Measurements from ENCODE around the gene RALGAPA2.
A peak's percentile ranks its signal among the peaks of the same experiment; 100 is the strongest.

Gene RALGAPA2

DNA sequence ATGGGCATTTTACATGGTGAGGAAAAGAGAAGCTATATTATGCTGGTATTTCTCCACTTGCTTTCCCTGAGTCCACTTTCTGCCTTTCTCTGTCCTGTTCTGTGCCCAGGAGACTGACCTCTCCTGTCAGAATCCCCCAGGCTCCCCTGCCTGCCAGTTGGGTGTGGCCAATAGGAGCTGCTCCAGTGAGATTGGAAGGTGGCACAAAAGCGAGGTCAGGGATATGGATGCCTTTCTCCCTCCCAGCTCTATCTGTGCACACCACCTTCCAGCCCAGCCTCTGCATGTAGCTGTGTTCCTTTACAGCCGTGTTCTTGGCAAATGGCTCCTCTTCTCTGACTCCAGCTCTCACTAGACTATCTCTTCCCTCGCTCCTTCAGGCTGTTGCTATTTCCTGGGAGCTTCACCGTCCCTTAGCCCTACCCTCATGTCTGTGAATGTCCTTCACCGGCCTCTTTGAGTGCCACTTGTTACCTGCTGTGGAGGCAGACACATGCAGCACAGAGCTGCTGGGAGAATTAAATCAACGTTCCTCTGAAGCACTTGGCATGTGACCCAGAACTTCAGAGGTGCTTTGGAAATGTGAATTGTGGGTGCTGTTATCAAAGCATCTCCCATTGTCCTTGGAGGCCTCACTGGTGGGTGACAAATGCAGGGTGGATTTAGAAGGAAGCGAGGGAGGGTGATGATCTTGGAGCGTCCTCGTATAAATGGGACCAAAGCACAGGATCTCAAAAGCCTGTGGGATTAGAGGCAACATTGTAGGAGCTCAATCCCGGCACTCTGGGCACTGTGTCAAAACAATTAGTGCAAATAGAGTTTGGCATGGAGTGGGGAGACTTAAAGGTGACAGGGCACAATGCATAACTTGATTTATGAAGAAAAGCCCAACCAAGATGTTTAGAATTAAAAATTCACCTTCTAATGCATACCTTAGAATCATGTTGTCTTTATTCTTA, 28.9 kb upstream of the RALGAPA2 start:
- Histone ChIP-seq H3K27me3 (replicated peaks; ENCODE audit: control insufficient read depth, insufficient read depth, low read length) (peaks cover 3% of the 10 kb centered on the region), H3K36me3 (ENCODE audit: control insufficient read depth, insufficient read depth, low read length, severe bottlenecking) (no peaks in the 10 kb centered on the region), H3K9me3 (ENCODE audit: control insufficient read depth, low read length) (no peaks in the 10 kb centered on the region), H3K4me3 (ENCODE audit: low read length) (peak overlapping the region; percentile 1), H3K4me1 (ENCODE audit: control insufficient read depth, insufficient read depth, low read length) (peaks cover 53% of the 10 kb centered on the region), H3K9ac (ENCODE audit: low read length) (peak overlapping the region; percentile 52)
- no peak for DNase-seq (ENCODE audit: low read depth)

- DNase-seq (ENCODE audit: low read depth): no peak
- Histone ChIP-seq H3K9me3 (ENCODE audit: control insufficient read depth, low read length) (no peaks in the 10 kb centered on the region), H3K27me3 (replicated peaks; ENCODE audit: control insufficient read depth, insufficient read depth, low read length) (peaks cover 3% of the 10 kb centered on the region)
Measured at GRCh38 chr20:20740541-20740940, 28.1 kb upstream of the RALGAPA2 start.

DNA sequence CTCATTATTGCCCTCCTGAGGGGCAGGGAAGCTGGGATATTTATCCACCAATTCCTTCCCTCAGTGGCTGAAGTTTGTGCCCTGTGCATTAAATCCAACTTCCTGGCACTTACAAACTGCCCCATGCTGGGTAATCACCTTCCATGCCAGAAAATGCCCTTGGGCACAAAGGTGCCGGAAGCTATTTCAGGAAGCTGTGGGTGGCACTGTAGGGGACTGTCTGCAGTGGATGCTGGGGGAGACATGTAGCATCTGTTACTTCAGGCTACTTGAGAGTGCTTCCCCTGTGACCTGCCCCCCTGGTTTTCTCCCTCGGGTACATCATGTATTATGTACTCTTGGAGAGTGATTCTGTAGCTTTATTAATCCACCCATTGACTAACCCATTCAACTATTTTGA, 24.7 kb upstream of the RALGAPA2 start:
- Histone ChIP-seq H3K4me3 (ENCODE audit: low read length) (no peak overlapping the region), H3K9me3 (ENCODE audit: control insufficient read depth, low read length) (no peaks in the 10 kb centered on the region), H3K27me3 (replicated peaks; ENCODE audit: control insufficient read depth, insufficient read depth, low read length) (peaks cover 3% of the 10 kb centered on the region), H3K4me1 (ENCODE audit: control insufficient read depth, insufficient read depth, low read length) (peaks cover 24% of the 10 kb centered on the region), H3K9ac (ENCODE audit: low read length) (no peak overlapping the region), H3K36me3 (ENCODE audit: control insufficient read depth, insufficient read depth, low read length, severe bottlenecking) (no peaks in the 10 kb centered on the region)
- no peak for DNase-seq (ENCODE audit: low read depth)

More at GRCh38 chr20:20740541-20740940, 28.1 kb upstream of the RALGAPA2 start:
- H3K4me3 ChIP-seq (ENCODE audit: low read length): peak overlapping the region; percentile 1
- H3K9ac ChIP-seq (ENCODE audit: low read length): peak overlapping the region; percentile 52
- H3K36me3 ChIP-seq (ENCODE audit: control insufficient read depth, insufficient read depth, low read length, severe bottlenecking): no peaks in the 10 kb centered on the region
- peaks cover 53% of the 10 kb centered on the region for H3K4me1 ChIP-seq (ENCODE audit: control insufficient read depth, insufficient read depth, low read length)

- H3K4me1 ChIP-seq (ENCODE audit: control insufficient read depth, insufficient read depth, low read length): peaks cover 22% of the 10 kb centered on the region
- no peaks in the 10 kb centered on the region for H3K9me3 ChIP-seq (ENCODE audit: control insufficient read depth, low read length)
- no peaks in the 10 kb centered on the region for H3K36me3 ChIP-seq (ENCODE audit: control insufficient read depth, insufficient read depth, low read length, severe bottlenecking)
- H3K27me3 ChIP-seq (replicated peaks; ENCODE audit: control insufficient read depth, insufficient read depth, low read length): peaks cover 3% of the 10 kb centered on the region
- no peak overlapping the region for H3K4me3 ChIP-seq (ENCODE audit: low read length)
- no peak for DNase-seq (ENCODE audit: low read depth)
- no peak overlapping the region for H3K9ac ChIP-seq (ENCODE audit: low read length)
Measured at GRCh38 chr20:20736303-20736702, 23.9 kb upstream of the RALGAPA2 start.

DNA sequence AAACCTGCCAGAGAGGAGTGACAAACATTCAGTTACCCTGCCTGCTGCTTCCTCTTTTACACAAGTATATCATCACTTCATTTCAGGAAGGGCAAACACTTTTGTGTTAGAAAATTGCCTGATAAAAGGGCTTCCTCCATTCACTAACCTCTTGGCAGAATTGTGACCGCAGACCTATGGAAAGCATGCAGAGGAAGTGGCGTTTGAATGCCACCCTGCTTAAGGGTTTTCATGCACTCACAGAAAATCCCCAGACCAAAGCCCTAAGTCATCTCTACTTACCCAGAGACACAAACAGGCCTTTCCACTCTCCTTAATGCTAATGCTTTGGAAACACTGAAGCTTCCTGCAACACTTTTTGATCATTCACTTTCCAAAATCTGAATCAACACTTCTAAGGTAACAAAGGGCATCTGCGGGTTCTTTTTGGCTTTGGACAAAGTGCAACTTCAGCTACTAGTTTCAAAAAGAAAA, 22.1 kb upstream of the RALGAPA2 start:
- DNase-seq (ENCODE audit: low read depth): no peak
- H3K36me3 ChIP-seq (ENCODE audit: control insufficient read depth, insufficient read depth, low read length, severe bottlenecking): no peaks in the 10 kb centered on the region
- no peaks in the 10 kb centered on the region for H3K9me3 ChIP-seq (ENCODE audit: control insufficient read depth, low read length)

DNA sequence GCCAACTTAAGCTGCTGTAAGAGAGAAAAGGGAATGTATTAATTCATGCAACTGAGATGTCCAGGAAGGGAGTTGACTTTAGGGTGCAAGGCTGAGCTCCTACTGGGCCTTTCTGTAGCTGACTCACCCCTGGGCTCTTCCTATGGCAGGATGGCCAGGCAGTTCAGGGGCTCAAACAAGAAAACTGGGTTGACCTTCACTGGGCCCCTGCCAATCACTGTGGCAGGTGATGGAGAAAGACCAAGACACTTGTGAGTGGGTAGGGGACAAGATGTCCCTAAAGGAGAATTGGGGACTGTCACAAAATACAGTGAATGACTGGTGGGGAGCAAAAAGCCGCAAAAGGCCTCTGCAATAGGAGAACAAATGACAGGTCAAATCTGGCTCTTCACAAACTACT, 21.5 kb upstream of the RALGAPA2 start:
- H3K9me3 ChIP-seq (ENCODE audit: control insufficient read depth, low read length): no peaks in the 10 kb centered on the region
- H3K27me3 ChIP-seq (replicated peaks; ENCODE audit: control insufficient read depth, insufficient read depth, low read length): peaks cover 3% of the 10 kb centered on the region
- no peaks in the 10 kb centered on the region for H3K36me3 ChIP-seq (ENCODE audit: control insufficient read depth, insufficient read depth, low read length, severe bottlenecking)
- no peak for DNase-seq (ENCODE audit: low read depth)
- H3K9ac ChIP-seq (ENCODE audit: low read length): no peak overlapping the region
- peaks cover 6% of the 10 kb centered on the region for H3K4me1 ChIP-seq (ENCODE audit: control insufficient read depth, insufficient read depth, low read length)
- no peak overlapping the region for H3K4me3 ChIP-seq (ENCODE audit: low read length)

More for the DNA sequence above, 22.1 kb upstream of the RALGAPA2 start:
- Histone ChIP-seq H3K27me3 (replicated peaks; ENCODE audit: control insufficient read depth, insufficient read depth, low read length) (peaks cover 3% of the 10 kb centered on the region), H3K9ac (ENCODE audit: low read length) (no peak overlapping the region), H3K4me1 (ENCODE audit: control insufficient read depth, insufficient read depth, low read length) (peaks cover 6% of the 10 kb centered on the region), H3K4me3 (ENCODE audit: low read length) (no peak overlapping the region)

GRCh38 chr20:20732641-20733040, 20.2 kb upstream of the RALGAPA2 start:
- Histone ChIP-seq H3K36me3 (ENCODE audit: control insufficient read depth, insufficient read depth, low read length, severe bottlenecking) (no peaks in the 10 kb centered on the region), H3K9ac (ENCODE audit: low read length) (no peak overlapping the region), H3K27me3 (replicated peaks; ENCODE audit: control insufficient read depth, insufficient read depth, low read length) (peaks cover 3% of the 10 kb centered on the region), H3K9me3 (ENCODE audit: control insufficient read depth, low read length) (no peaks in the 10 kb centered on the region), H3K4me1 (ENCODE audit: control insufficient read depth, insufficient read depth, low read length) (peaks cover 6% of the 10 kb centered on the region), H3K4me3 (ENCODE audit: low read length) (no peak overlapping the region)
- no peak for DNase-seq (ENCODE audit: low read depth)

- H3K36me3 ChIP-seq (ENCODE audit: control insufficient read depth, insufficient read depth, low read length, severe bottlenecking): no peaks in the 10 kb centered on the region
- no peak overlapping the region for H3K9ac ChIP-seq (ENCODE audit: low read length)
- DNase-seq (ENCODE audit: low read depth): no peak
- no peaks in the 10 kb centered on the region for H3K27me3 ChIP-seq (replicated peaks; ENCODE audit: control insufficient read depth, insufficient read depth, low read length)
- no peaks in the 10 kb centered on the region for H3K9me3 ChIP-seq (ENCODE audit: control insufficient read depth, low read length)
- H3K4me1 ChIP-seq (ENCODE audit: control insufficient read depth, insufficient read depth, low read length): peaks cover 6% of the 10 kb centered on the region
- H3K4me3 ChIP-seq (ENCODE audit: low read length): no peak overlapping the region
Measured at GRCh38 chr20:20731945-20732296, 19.5 kb upstream of the RALGAPA2 start.

DNA sequence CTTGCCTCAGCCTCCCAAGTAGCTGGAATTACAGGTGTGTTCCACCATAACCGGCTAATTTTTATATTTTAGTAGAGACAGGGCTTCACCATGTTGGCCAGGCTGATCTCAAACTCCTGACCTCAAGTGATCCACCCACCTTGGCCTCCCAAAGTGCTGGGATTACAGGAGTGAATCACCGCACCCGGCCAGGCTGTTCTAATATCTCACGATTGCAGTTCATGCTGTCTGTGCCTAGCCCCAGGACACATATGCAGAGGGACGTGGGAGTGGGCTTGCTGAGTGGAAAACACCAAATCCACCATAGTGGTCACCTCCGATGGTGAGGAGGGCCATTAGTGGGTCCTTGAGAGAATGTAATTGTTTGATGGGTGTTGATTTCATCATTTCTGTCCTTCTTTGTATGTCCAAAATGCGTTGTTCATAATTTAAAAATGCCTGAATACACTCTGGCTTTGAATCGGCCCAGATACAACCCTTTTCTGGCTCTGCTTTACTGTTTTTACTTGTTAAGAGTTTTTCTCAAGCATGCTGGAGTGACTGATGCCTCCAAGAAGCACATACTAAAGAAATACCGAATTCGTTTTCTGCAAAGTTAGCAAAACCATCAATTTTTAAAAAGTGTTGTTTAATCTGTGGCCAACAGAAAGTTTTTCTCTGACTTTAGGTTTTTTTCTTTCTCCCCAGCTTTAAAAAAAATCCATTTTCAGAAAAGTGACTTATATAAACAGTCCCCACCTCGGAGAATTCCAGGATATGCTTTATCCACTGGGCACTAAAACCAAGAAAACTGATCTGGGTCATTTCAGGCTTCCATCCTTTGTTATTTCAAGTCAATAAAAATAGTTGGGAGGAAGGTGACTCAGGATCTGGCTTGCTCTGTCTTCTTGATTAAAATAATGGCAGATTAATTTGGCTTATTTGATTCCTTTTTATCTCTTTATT, 18.8 kb upstream of the RALGAPA2 start:
- no peak overlapping the region for H3K4me3 ChIP-seq (ENCODE audit: low read length)
- peaks cover 3% of the 10 kb centered on the region for H3K27me3 ChIP-seq (replicated peaks; ENCODE audit: control insufficient read depth, insufficient read depth, low read length)
- peaks cover 6% of the 10 kb centered on the region for H3K4me1 ChIP-seq (ENCODE audit: control insufficient read depth, insufficient read depth, low read length)
- H3K36me3 ChIP-seq (ENCODE audit: control insufficient read depth, insufficient read depth, low read length, severe bottlenecking): no peaks in the 10 kb centered on the region
- no peak overlapping the region for H3K9ac ChIP-seq (ENCODE audit: low read length)
- H3K9me3 ChIP-seq (ENCODE audit: control insufficient read depth, low read length): no peaks in the 10 kb centered on the region
- no peak for DNase-seq (ENCODE audit: low read depth)

DNA sequence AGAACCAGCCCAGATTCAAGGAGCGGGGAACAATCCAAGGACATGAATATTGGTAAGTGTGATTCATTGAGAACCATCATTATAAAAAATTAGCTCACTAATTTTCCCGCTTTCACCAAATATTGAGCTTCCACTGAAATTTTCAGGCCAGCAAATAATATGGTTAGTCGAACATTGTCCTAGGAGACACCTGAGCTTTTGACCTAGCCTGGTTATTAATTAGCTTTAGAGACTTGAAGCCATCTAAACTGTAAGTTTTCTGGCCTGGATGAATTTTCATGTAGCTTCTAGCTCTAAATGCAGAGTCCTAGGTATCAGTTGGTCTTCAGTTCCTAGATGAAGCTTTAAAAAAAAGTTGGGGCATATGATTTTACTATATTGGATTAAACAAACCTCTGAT, 17.1 kb upstream of the RALGAPA2 start:
- Histone ChIP-seq H3K4me1 (ENCODE audit: control insufficient read depth, insufficient read depth, low read length) (peaks cover 6% of the 10 kb centered on the region), H3K27me3 (replicated peaks; ENCODE audit: control insufficient read depth, insufficient read depth, low read length) (peaks cover 3% of the 10 kb centered on the region), H3K36me3 (ENCODE audit: control insufficient read depth, insufficient read depth, low read length, severe bottlenecking) (no peaks in the 10 kb centered on the region), H3K4me3 (ENCODE audit: low read length) (no peak overlapping the region), H3K9me3 (ENCODE audit: control insufficient read depth, low read length) (no peaks in the 10 kb centered on the region), H3K9ac (ENCODE audit: low read length) (no peak overlapping the region)
- no peak for DNase-seq (ENCODE audit: low read depth)

- no peaks in the 10 kb centered on the region for H3K27me3 ChIP-seq (replicated peaks; ENCODE audit: control insufficient read depth, insufficient read depth, low read length)
- no peaks in the 10 kb centered on the region for H3K36me3 ChIP-seq (ENCODE audit: control insufficient read depth, insufficient read depth, low read length, severe bottlenecking)
- H3K9me3 ChIP-seq (ENCODE audit: control insufficient read depth, low read length): no peaks in the 10 kb centered on the region
- no peak for DNase-seq (ENCODE audit: low read depth)
- H3K4me3 ChIP-seq (ENCODE audit: low read length): no peak overlapping the region
- H3K9ac ChIP-seq (ENCODE audit: low read length): no peak overlapping the region
- H3K4me1 ChIP-seq (ENCODE audit: control insufficient read depth, insufficient read depth, low read length): no peaks in the 10 kb centered on the region
Measured at GRCh38 chr20:20721489-20721888, 9.0 kb upstream of the RALGAPA2 start.
